Measurements from ENCODE around the gene DDX52. TPM values are rescaled to one million over a fixed set of nuclear protein-coding genes. Genes with fewer than 3 reads are reported as not detected.

Gene DDX52
- total and polyA plus RNA-seq, 2 of the 13 experiments (the other 11 are each of a cell fraction or from before 2014, with no cell fraction given): 8.9 to 36.1 TPM

- TF ChIP-seq ZNF318 (CRISPR knock-in tag; IDR thresholded peaks at IDR 0.05) (no peak), MYPOP (CRISPR knock-in tag; IDR thresholded peaks at IDR 0.05) (peak; percentile 38; the same call in 1 of the 2 replicates), HNRNPL (IDR thresholded peaks at IDR 0.05; ENCODE audit: low read depth, low read length) (0 out of 2 replicates have a peak, but pooled peaks have one; percentile 22), ZSCAN9 (CRISPR knock-in tag; IDR thresholded peaks at IDR 0.05; ENCODE audit: borderline replicate concordance) (no peak), PAWR (CRISPR knock-in tag; IDR thresholded peaks at IDR 0.05; ENCODE audit: borderline replicate concordance) (no peak), CEBPG (CRISPR knock-in tag; IDR thresholded peaks at IDR 0.05) (peak; percentile 79), E2F2 (CRISPR knock-in tag; IDR thresholded peaks at IDR 0.05; ENCODE audit: borderline replicate concordance) (no peak), ZNF512B (CRISPR knock-in tag; IDR thresholded peaks at IDR 0.05; ENCODE audit: borderline replicate concordance) (no peak), XBP1 (CRISPR knock-in tag; IDR thresholded peaks at IDR 0.05) (no peak), SPEN (CRISPR knock-in tag; IDR thresholded peaks at IDR 0.05; ENCODE audit: low read depth) (peak; percentile 60), ZHX1 (CRISPR knock-in tag; IDR thresholded peaks at IDR 0.05; ENCODE audit: low read depth) (no peak), MED1 (CRISPR knock-in tag; IDR thresholded peaks at IDR 0.05) (no peak)
Measured at GRCh38 chr17:37643118-37643766, at the start of gene DDX52 (continued).

All from HepG2 (cell line).